B cell (primary cell): Measurements from ENCODE around the gene PPT2. TPM values are rescaled to one million over a fixed set of nuclear protein-coding genes. Genes with fewer than 3 reads are reported as not detected.
"Not testable (repeated sequence)": the region's sequence is repeated elsewhere in the genome, so short reads cannot be mapped to it uniquely, and the experiment has no call there.

Experiments
- ATAC-seq: fragments of 200-7000 bp; cut with Tn5 transposase; one replicate; pipeline ENCODE4 v1.10.0; 2021; ENCODE audit warnings: low read depth, mild to moderate bottlenecking, moderate number of reproducible peaks, moderate library complexity
- CTCF ChIA-PET: fragments of 350-600 bp; sonication (Branson Sonifier 250); formaldehyde crosslinking; loops from one replicate; lab custom pipeline; 2021; ENCODE audit warnings: antibody characterized with exemption, inconsistent platforms; lab: Charles Lee
- POLR2A ChIA-PET: fragments of 350-600 bp; sonication (Branson Sonifier 250); formaldehyde crosslinking; loops from one replicate; lab custom pipeline; 2021; ENCODE audit warnings: antibody characterized with exemption; lab: Charles Lee
- DNase-seq: peaks from one replicate; pipeline ENCODE4 v3.0.0; 2013
- H2AFZ ChIP-seq: 2 replicates; pipeline ENCODE4 v1.6.1; 2012; ENCODE audit warnings: mild to moderate bottlenecking, low read depth, low read length; ENCODE audit not compliant: insufficient read depth, poor library complexity, severe bottlenecking
- H3K27ac ChIP-seq, 2 donors: 1 replicate in 1 of 2; 2 replicates in 1 of 2; pipeline ENCODE4 v1.5.1; 2012 to 2013; ENCODE audit warnings: low read length in 2 of 2, mild to moderate bottlenecking in 2 of 2, moderate library complexity in 1 of 2
- H3K27me3 ChIP-seq, 4 experiments: fragments of 200-600 bp in 1 of 4; sonication (generic) in 1 of 4; replicated peaks in 1 of 4; 1 replicate in 2 of 4; 2 replicates in 2 of 4; pipeline versions ENCODE4 v1.6.1 to v1.7.0; 2013 to 2016; ENCODE audit warnings: low read length in 3 of 4, mild to moderate bottlenecking in 2 of 4, mixed read lengths in 1 of 4, moderate library complexity in 1 of 4; ENCODE audit not compliant: insufficient read depth in 4 of 4, control insufficient read depth in 3 of 4; ENCODE audit errors: control extremely low read depth in 1 of 4
- H3K36me3 ChIP-seq, 2 experiments: replicated peaks in 1 of 2; 1 replicate in 1 of 2; 2 replicates in 1 of 2; pipeline versions ENCODE4 v1.6.1 to v1.7.1; 2013; ENCODE audit warnings: low read length in 1 of 2; ENCODE audit not compliant: insufficient read depth in 2 of 2, control insufficient read depth in 1 of 2; ENCODE audit errors: control extremely low read depth in 1 of 2, extremely low read depth in 1 of 2
- H3K4me1 ChIP-seq, 2 donors: fragments of 200-600 bp in 1 of 2; sonication (generic) in 1 of 2; 1 replicate in 1 of 2; 2 replicates in 1 of 2; pipeline versions ENCODE4 v1.5.1 to v1.6.1; 2013 to 2017; ENCODE audit warnings: low read length in 2 of 2; ENCODE audit not compliant: control insufficient read depth in 2 of 2, insufficient read depth in 2 of 2
- H3K4me2 ChIP-seq: replicated peaks from 2 replicates; pipeline ENCODE3; 2012; ENCODE audit warnings: mild to moderate bottlenecking, low read depth, low read length; ENCODE audit not compliant: poor library complexity, severe bottlenecking
- H3K4me3 ChIP-seq, 5 experiments: fragments of 200-600 bp in 1 of 5; sonication (generic) in 1 of 5; 1 replicate in 3 of 5; 2 replicates in 2 of 5; pipeline versions ENCODE4 v1.5.1 to v1.7.0; 2011 to 2016; ENCODE audit warnings: low read length in 4 of 5, mild to moderate bottlenecking in 4 of 5, low read depth in 2 of 5, control low read depth in 1 of 5, moderate library complexity in 1 of 5; ENCODE audit not compliant: insufficient read depth in 1 of 5; ENCODE audit errors: control extremely low read depth in 1 of 5, extremely low read depth in 1 of 5
- H3K79me2 ChIP-seq: fragments of 200-600 bp; sonication (generic); one replicate; pipeline ENCODE4 v1.6.0; 2016; ENCODE audit warnings: low read length; ENCODE audit not compliant: control insufficient read depth, insufficient read depth
- H3K9ac ChIP-seq: fragments of 200-600 bp; sonication (generic); 2 replicates; pipeline ENCODE4 v1.6.1; 2017; ENCODE audit warnings: mild to moderate bottlenecking, low read length, moderate library complexity
- H3K9me3 ChIP-seq, 3 donors: one replicate each; pipeline versions ENCODE4 v1.6.1 to v1.7.1; 2013; ENCODE audit warnings: low read length in 2 of 3; ENCODE audit not compliant: control insufficient read depth in 2 of 3, insufficient read depth in 1 of 3; ENCODE audit errors: control extremely low read depth in 1 of 3
- H4K20me1 ChIP-seq: 2 replicates; pipeline ENCODE4 v1.6.0; 2012; ENCODE audit warnings: mild to moderate bottlenecking, low read length; ENCODE audit not compliant: insufficient read depth, control insufficient read depth, poor library complexity, severe bottlenecking
- H3K27ac Mint-ChIP-seq: one replicate; pipeline ENCODE4 v1.8.0; 2021; ENCODE audit warnings: mixed read lengths
- H3K27me3 Mint-ChIP-seq: one replicate; pipeline ENCODE4 v1.8.0; 2021; ENCODE audit warnings: mixed read lengths
- H3K4me1 Mint-ChIP-seq: one replicate; pipeline ENCODE4 v1.8.0; 2021; ENCODE audit warnings: mixed read lengths
- H3K4me3 Mint-ChIP-seq: one replicate; pipeline ENCODE4 v1.8.0; 2021; ENCODE audit warnings: mixed read lengths
- H3K9me3 Mint-ChIP-seq: one replicate; pipeline ENCODE4 v1.8.0; 2022; ENCODE audit warnings: mixed read lengths; ENCODE audit not compliant: insufficient read depth
- EZH2 ChIP-seq: IDR thresholded peaks from 2 replicates; pipeline ENCODE4 v1.6.1; 2012; ENCODE audit warnings: borderline replicate concordance, low read depth, mild to moderate bottlenecking, moderate library complexity, low read length; ENCODE audit not compliant: insufficient read depth, poor library complexity, severe bottlenecking
- WGBS: methylation state at CpG from one replicate; pipeline ENCODE4 v1.1.5; 2013; ENCODE audit warnings: missing lambda C conversion rate; ENCODE audit not compliant: insufficient coverage; 5-methylcytosine and 5-hydroxymethylcytosine counted together
- intact Hi-C: fragments of 100-400 bp; cut with micrococcal nuclease; formaldehyde crosslinking; loops from one replicate; pipeline ENCODE4 v1.10.0; 2022
- polyA plus RNA-seq: library from polyadenylated mRNA; depleted of rRNA; stranded (reverse); fragments of >200 nt; gene quantifications from 2 replicates; pipeline ENCODE4 v1.2.3, GENCODE V29; 2012
- total RNA-seq, 2 donors: library from RNA; stranded (reverse); fragments of 120-200 nt in 1 of 2; gene quantifications; 1 replicate in 1 of 2; 2 replicates in 1 of 2; pipeline versions ENCODE4 v1.2.3 to v1.2.4, GENCODE V29; 2013 to 2022

Gene PPT2
- total and polyA plus RNA-seq, 2 donors (not counting 1 experiment from before 2014, with no cell fraction given): 1.2 to 4.2 TPM

GRCh38 chr6:32192608-32193039 is 38.7 kb downstream of the PPT2 start, which contains the start of gene GPSM3:
GPSM3 (minus strand) TSS chr6:32192643; CDS start chr6:32192513, 130 bp downstream.
- 0% methylated on average over 1 of the region's 5 CpGs for WGBS
- peaks cover 54% of the 10 kb centered on the region for H3K79me2 ChIP-seq
- no peaks in the 10 kb centered on the region for H3K9me3 Mint-ChIP-seq
- H3K4me3 ChIP-seq: peak within 1 kb of the TSS; percentile 72 to 99 (median 95)
- peaks cover 79% of the 10 kb centered on the region for H3K4me1 Mint-ChIP-seq
- ChIA-PET POLR2A (interaction anchor here (0.7 to 1.6 kb wide), 5 partner anchors 13 to 423 kb away, joined by 3 to 10 read pairs (median 6); partner anchors contain the start of genes AGPAT1 and ATF6B), CTCF (interaction anchor here (0.6 to 1.6 kb wide), 7 partner anchors 14 to 593 kb away, joined by 3 to 8 read pairs (median 4); partner anchors contain the start of gene ATF6B)
- H3K9ac ChIP-seq: peak within 1 kb of the TSS; percentile 96
- peak within 1 kb of the TSS; percentile 91 for H3K4me3 Mint-ChIP-seq
- H3K4me2 ChIP-seq: peak within 1 kb of the TSS; percentile 91
- intact Hi-C loops: loop anchor here (10.0 kb wide), 2 partner anchors 458 to 698 kb away; partner anchors contain the start of genes CLIC1 and MICB
- peak within 1 kb of the TSS; percentile 93 to 97 for H3K27ac ChIP-seq
- no peaks in the 10 kb centered on the region for H3K27me3 Mint-ChIP-seq
- no peak for TF ChIP-seq EZH2
- peak within 1 kb of the TSS; percentile 63 for H2AFZ ChIP-seq
- ATAC-seq (no peak), DNase-seq (peak; percentile 83)
- peaks cover 0 to 19% of the 10 kb centered on the region in 2 experiments for H3K36me3 ChIP-seq
- no peaks in the 10 kb centered on the region for H3K27me3 ChIP-seq
- H4K20me1 ChIP-seq: no peaks in the 10 kb centered on the region
- peaks cover 55 to 76% of the 10 kb centered on the region in 2 donors for H3K4me1 ChIP-seq
- peak within 1 kb of the TSS; percentile 96 for H3K27ac Mint-ChIP-seq
- H3K9me3 ChIP-seq: no peaks in the 10 kb centered on the region

- Histone ChIP-seq H3K9ac (peak overlapping the region; percentile 96), H3K79me2 (peaks cover 50% of the 10 kb centered on the region), H3K4me2 (peak overlapping the region; percentile 91), H3K27ac (peak overlapping the region; percentile 93 to 97), H3K36me3 (peaks cover 0 to 14% of the 10 kb centered on the region in 2 experiments), H3K4me1 (peaks cover 50 to 71% of the 10 kb centered on the region in 2 donors), H2AFZ (peak overlapping the region; percentile 63), H3K4me3 (peak overlapping the region; percentile 72 to 99 (median 95))
- Mint-ChIP-seq H3K4me3 (peak overlapping the region; percentile 91), H3K27ac (peak overlapping the region; percentile 96), H3K4me1 (peaks cover 75% of the 10 kb centered on the region)
- not testable (repeated sequence) for H3K27me3 ChIP-seq, DNase-seq, ATAC-seq, H3K9me3 Mint-ChIP-seq, H4K20me1 ChIP-seq, H3K27me3 Mint-ChIP-seq, H3K9me3 ChIP-seq
- CTCF ChIA-PET: interaction anchor here (0.9 to 1.6 kb wide), 7 partner anchors 14 to 593 kb away, joined by 3 to 8 read pairs (median 4); partner anchors contain the start of gene ATF6B
- intact Hi-C loops: loop anchor here (10.0 kb wide), 2 partner anchors 458 to 698 kb away; partner anchors contain the start of genes CLIC1 and MICB
- WGBS: 91% methylated on average over 5 of the region's 13 CpGs
- POLR2A ChIA-PET: interaction anchor here (0.7 to 1.6 kb wide), 5 partner anchors 14 to 423 kb away, joined by 3 to 10 read pairs (median 6); partner anchors contain the start of genes AGPAT1 and ATF6B
Measured at GRCh38 chr6:32193096-32193495, 39.2 kb downstream of the PPT2 start.
